GM19023 (cell line): ENCODE measurements around the gene NRAS.
A peak's percentile ranks its signal among the peaks of the same experiment; 100 is the strongest.
"Not testable (repeated sequence)": the region's sequence is repeated elsewhere in the genome, so short reads cannot be mapped to it uniquely, and the experiment has no call there.

ENCODE experiments used
- ATAC-seq: cut with Tn5 transposase; IDR thresholded peaks from one replicate; pipeline ENCODE4 v1.9.1; 2021; ENCODE audit warnings: mild to moderate bottlenecking, moderate library complexity; ENCODE audit not compliant: unreplicated experiment

The NRAS gene

GRCh38 chr1:114716304-114717170 lies at the start of gene NRAS:
TSS of gene NRAS (minus strand) at chr1:114716771. CDS start at chr1:114716160, 611 bp downstream.
- ATAC-seq, result peak; percentile 96

- ATAC-seq, result no peak
Observed at GRCh38 chr1:114764689-114765088, 48.1 kb upstream of the NRAS start.

- ATAC-seq, result no peak
Observed at GRCh38 chr1:114758256-114758832, 41.8 kb upstream of the NRAS start.

- ATAC-seq, result peak; percentile 85
Observed at GRCh38 chr1:114757455-114758255, 41.1 kb upstream of the NRAS start, which contains the start of gene CSDE1. TSS of gene CSDE1 (minus strand) at chr1:114757984. CDS start at chr1:114739890, 18,094 bp downstream.

GRCh38 chr1:114756949-114757454 lies 40.4 kb upstream of the NRAS start:
- no peak for ATAC-seq

- ATAC-seq, result peak; percentile 31
Observed at GRCh38 chr1:114756009-114756892, 39.7 kb upstream of the NRAS start.

- ATAC-seq, result no peak
Observed at GRCh38 chr1:114755006-114755931, 38.7 kb upstream of the NRAS start.

- ATAC-seq, result not testable (repeated sequence)
Observed at GRCh38 chr1:114753702-114754101, 37.1 kb upstream of the NRAS start.

GRCh38 chr1:114753143-114753542 lies 36.6 kb upstream of the NRAS start:
- ATAC-seq, result no peak

GRCh38 chr1:114750780-114751179 lies 34.2 kb upstream of the NRAS start:
- no peak for ATAC-seq

GRCh38 chr1:114749835-114750234 lies 33.3 kb upstream of the NRAS start:
- no peak for ATAC-seq

- ATAC-seq, result no peak
Observed at GRCh38 chr1:114746450-114747121, 30.0 kb upstream of the NRAS start.

GRCh38 chr1:114745291-114745690 lies 28.7 kb upstream of the NRAS start:
- ATAC-seq, result no peak

- ATAC-seq, result no peak
Observed at GRCh38 chr1:114741963-114742746, 25.6 kb upstream of the NRAS start.

GRCh38 chr1:114740331-114740730 lies 23.8 kb upstream of the NRAS start:
- no peak for ATAC-seq

- no peak for ATAC-seq
Observed at GRCh38 chr1:114737314-114737849, 20.8 kb upstream of the NRAS start.

GRCh38 chr1:114735479-114735878 lies 18.9 kb upstream of the NRAS start:
- no peak for ATAC-seq

- no peak for ATAC-seq
Observed at GRCh38 chr1:114729782-114730181, 13.2 kb upstream of the NRAS start.
